ENCODE measurements around the gene RHOBTB3.

Gene RHOBTB3

DNA sequence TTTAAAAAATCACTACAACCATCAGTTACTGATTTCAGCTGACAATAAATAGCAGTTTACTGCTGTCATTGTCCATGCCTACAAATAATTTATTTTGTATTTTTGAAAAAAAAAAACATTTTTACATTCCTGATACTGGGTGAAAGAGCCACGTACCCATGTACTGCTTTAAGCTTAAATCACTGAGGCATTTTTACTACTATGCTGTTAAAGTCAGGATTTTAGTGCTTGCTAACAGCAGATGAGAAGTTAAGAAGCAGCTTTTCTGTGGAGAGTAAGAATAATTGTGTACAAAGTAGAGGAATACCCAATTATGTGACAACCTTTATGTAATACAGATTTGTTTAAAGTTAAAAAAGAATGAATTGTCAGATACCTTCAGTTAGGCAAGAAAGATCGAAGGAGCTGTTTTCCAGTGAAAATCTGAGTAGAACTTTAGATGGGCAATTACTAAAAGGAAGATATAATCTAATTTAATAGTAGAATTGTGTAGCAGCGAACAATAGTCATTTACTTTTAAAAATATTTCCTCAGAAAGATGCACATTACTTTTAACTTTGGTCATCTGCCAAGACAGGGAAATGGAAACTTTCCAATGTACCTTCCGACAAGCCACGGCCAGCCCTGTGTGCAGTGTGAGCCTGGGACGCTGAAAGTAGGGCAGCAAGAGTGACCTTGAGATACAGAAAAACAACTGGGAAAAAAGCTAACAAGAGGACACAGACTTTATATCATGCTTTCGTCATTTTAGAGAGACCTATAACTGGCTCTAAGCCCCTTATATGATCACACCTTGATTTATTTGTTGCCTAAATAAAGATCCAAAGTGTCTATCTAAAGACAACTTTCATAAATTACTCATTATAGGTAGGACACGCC is 39.9 kb downstream of the RHOBTB3 start:
- ATAC-seq (no peak), DNase-seq (no peak)
- Mint-ChIP-seq H3K4me3 (no peak overlapping the region), H3K4me1 (no peaks in the 10 kb centered on the region), H3K9me3 (no peaks in the 10 kb centered on the region), H3K27me3 (peaks cover 8% of the 10 kb centered on the region), H3K27ac (no peak overlapping the region)

GRCh38 chr5:95771892-95772291 is 40.8 kb downstream of the RHOBTB3 start:
- no peak overlapping the region for H3K4me3 Mint-ChIP-seq
- H3K27ac Mint-ChIP-seq: no peak overlapping the region
- DNase-seq: no peak

GRCh38 chr5:95773335-95774059 is 42.4 kb downstream of the RHOBTB3 start:
- H3K9me3 Mint-ChIP-seq: no peaks in the 10 kb centered on the region
- no peak for DNase-seq
- H3K27ac Mint-ChIP-seq: peak overlapping the region in 1 of 2 donors; percentile 49
- no peak for ATAC-seq
- H3K27me3 Mint-ChIP-seq: peaks cover 8% of the 10 kb centered on the region
- no peak overlapping the region for H3K4me3 Mint-ChIP-seq
- H3K4me1 Mint-ChIP-seq: no peaks in the 10 kb centered on the region

More at GRCh38 chr5:95771892-95772291, 40.8 kb downstream of the RHOBTB3 start:
- Mint-ChIP-seq H3K9me3 (no peaks in the 10 kb centered on the region), H3K27me3 (peaks cover 8% of the 10 kb centered on the region), H3K4me1 (no peaks in the 10 kb centered on the region)
- ATAC-seq: no peak

DNA sequence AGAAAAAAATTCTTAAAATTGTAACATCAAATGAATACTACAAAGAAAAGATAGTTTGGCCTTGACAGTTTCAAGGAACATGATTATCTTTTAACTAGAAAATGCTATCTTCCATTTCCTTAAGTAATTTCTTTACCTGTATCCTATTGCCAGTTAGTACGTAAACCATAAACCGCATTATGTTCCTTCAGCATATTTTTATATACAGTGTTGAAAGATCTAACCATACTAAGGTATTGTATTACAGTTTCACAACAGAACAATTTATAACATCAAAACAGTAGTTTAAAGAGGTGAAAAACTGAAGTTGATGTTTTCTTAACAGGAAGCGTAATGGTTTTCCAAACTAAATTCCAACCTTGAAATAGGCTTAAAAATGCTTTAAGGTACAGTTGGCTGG is 46.3 kb downstream of the RHOBTB3 start:
- no peaks in the 10 kb centered on the region for H3K27me3 Mint-ChIP-seq
- DNase-seq (no peak), ATAC-seq (no peak)
- H3K9me3 Mint-ChIP-seq: no peaks in the 10 kb centered on the region
- no peak overlapping the region for H3K4me3 Mint-ChIP-seq
- peaks cover 17% of the 10 kb centered on the region for H3K4me1 Mint-ChIP-seq
- no peak overlapping the region for H3K27ac Mint-ChIP-seq

DNA sequence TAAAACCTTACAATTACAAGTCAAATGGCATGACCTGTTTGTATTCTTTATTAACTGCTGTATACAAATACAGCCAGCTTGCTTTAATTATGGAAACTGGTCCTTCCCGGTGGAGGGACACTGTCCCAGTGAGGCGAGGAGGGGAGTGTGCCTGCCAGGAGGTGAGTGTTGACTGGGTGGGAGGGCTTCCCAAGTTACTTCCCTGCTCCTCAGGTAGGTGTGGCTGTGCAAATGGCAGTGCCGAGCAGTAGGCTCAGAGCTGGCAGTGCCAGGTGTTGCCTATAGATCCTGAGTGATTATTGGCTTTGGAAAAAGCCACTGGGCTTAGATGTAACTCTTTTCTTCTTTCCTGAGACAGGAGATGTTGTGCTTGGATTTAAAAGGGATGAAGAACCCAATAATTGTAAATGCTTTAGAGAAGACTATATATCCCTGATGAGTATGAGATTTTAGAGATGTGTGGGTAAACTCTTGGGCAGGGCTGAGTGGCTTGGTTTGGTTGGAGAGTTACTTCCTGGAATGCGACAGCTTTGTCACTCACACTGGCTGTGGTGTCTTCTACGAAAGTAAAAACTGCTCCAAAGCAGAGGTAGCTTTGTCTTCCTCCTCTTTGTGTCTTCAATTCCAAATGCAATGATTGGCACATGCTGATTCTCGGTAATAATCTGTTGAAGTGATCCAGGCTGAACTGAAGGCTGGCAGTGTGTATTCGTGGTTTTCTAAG is 47.7 kb downstream of the RHOBTB3 start:
- no peak for ATAC-seq
- peaks cover 17% of the 10 kb centered on the region for H3K4me1 Mint-ChIP-seq
- H3K4me3 Mint-ChIP-seq: no peak overlapping the region
- no peaks in the 10 kb centered on the region for H3K27me3 Mint-ChIP-seq
- no peak for DNase-seq
- H3K27ac Mint-ChIP-seq: peak overlapping the region in 1 of 2 donors; percentile 80
- H3K9me3 Mint-ChIP-seq: no peaks in the 10 kb centered on the region

DNA sequence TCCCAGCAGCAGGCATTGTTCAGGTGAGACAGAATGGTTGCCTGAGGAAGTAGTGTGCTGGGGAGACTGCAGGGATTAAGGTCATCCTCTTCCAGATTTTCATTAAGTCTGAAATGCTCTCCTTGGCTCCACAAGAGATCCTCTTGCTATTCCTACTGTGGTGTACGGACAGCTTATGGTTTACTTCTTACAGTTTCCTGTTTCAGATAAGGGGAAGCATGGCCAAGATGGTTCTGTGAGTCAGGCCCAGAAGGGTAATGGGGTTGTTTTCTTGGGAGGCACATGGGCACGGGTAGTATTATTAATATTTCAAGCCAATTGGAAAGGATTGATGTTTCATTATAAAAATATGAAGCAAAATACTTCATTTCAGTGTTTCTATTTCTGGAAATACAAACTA is 48.5 kb downstream of the RHOBTB3 start:
- H3K27ac Mint-ChIP-seq: peak overlapping the region in 1 of 2 donors; percentile 80
- H3K4me1 Mint-ChIP-seq: peaks cover 17% of the 10 kb centered on the region
- H3K4me3 Mint-ChIP-seq: no peak overlapping the region
- no peaks in the 10 kb centered on the region for H3K27me3 Mint-ChIP-seq
- no peaks in the 10 kb centered on the region for H3K9me3 Mint-ChIP-seq
- no peak for DNase-seq
- no peak for ATAC-seq

- ATAC-seq (no peak), DNase-seq (no peak)
- H3K4me1 Mint-ChIP-seq: peaks cover 18% of the 10 kb centered on the region
- no peaks in the 10 kb centered on the region for H3K9me3 Mint-ChIP-seq
- no peaks in the 10 kb centered on the region for H3K27me3 Mint-ChIP-seq
- no peak overlapping the region for H3K27ac Mint-ChIP-seq
- H3K4me3 Mint-ChIP-seq: no peak overlapping the region
These were observed 49.5 kb downstream of the RHOBTB3 start for GRCh38 chr5:95780597-95780996.

DNA sequence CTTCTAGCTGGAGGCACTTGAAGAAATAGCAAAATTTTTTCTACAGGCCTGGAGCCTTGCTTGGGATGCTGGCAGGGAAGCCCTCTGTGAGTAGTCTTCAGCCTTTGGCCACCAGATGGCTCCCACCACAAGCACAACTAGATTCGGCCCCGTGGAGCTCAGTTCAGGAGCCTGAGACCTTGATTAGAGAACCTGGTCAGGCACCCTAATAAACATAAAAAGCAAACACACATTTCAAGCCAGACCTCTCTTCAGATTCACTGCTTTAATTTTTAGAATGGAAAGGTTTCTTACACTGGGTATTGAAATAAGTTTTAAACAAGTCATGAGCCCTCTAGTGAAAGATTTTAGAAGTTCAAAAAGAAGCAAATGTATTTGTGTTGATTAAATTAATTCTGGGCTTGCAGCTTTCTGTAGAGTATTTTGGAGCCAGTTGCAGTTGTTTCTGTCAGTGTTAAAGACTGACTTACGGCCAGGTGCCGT is 50.0 kb downstream of the RHOBTB3 start:
- Mint-ChIP-seq H3K4me3 (peak overlapping the region; percentile 42 to 50), H3K27me3 (no peaks in the 10 kb centered on the region)

DNA sequence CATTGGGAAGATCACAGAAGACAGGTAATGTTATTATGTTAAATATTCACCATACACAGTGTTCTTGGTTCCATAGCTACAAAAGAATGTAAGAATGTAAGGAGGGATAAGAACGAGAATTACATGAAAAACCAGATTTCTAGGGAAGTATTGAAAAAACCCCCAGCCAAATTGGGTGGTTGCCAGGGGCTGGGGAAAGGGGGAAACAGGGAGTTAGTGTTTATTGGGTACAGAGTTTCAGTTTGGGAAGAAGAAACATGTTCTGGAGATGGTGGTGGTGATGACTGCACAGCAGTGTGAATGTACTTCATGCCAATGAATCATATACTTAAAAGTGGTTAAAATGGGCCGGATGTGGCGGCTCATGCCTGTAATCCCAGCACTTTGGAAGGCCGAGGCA is 51.0 kb downstream of the RHOBTB3 start:
- no peak for DNase-seq
- H3K9me3 Mint-ChIP-seq: no peaks in the 10 kb centered on the region
- H3K27me3 Mint-ChIP-seq: no peaks in the 10 kb centered on the region
- no peak overlapping the region for H3K4me3 Mint-ChIP-seq
- H3K27ac Mint-ChIP-seq: no peak overlapping the region
- no peak for ATAC-seq
- peaks cover 24% of the 10 kb centered on the region for H3K4me1 Mint-ChIP-seq

More for the DNA sequence above, 50.0 kb downstream of the RHOBTB3 start:
- ATAC-seq (peak; percentile 97), DNase-seq (peak; percentile 55 to 68)
- Mint-ChIP-seq H3K4me1 (peaks cover 24% of the 10 kb centered on the region), H3K27ac (peak overlapping the region in 1 of 2 donors; percentile 67), H3K9me3 (no peaks in the 10 kb centered on the region)

GRCh38 chr5:95783661-95784060 is 52.5 kb downstream of the RHOBTB3 start:
- Mint-ChIP-seq H3K27me3 (no peaks in the 10 kb centered on the region), H3K27ac (no peak overlapping the region), H3K9me3 (no peaks in the 10 kb centered on the region), H3K4me1 (peaks cover 24% of the 10 kb centered on the region), H3K4me3 (no peak overlapping the region)
- ATAC-seq (no peak), DNase-seq (no peak)

GRCh38 chr5:95784514-95785302 is 53.6 kb downstream of the RHOBTB3 start:
- Mint-ChIP-seq H3K9me3 (no peaks in the 10 kb centered on the region), H3K4me1 (peaks cover 20% of the 10 kb centered on the region), H3K27ac (no peak overlapping the region), H3K4me3 (no peak overlapping the region), H3K27me3 (no peaks in the 10 kb centered on the region)
- ATAC-seq: no peak
- no peak for DNase-seq

DNA sequence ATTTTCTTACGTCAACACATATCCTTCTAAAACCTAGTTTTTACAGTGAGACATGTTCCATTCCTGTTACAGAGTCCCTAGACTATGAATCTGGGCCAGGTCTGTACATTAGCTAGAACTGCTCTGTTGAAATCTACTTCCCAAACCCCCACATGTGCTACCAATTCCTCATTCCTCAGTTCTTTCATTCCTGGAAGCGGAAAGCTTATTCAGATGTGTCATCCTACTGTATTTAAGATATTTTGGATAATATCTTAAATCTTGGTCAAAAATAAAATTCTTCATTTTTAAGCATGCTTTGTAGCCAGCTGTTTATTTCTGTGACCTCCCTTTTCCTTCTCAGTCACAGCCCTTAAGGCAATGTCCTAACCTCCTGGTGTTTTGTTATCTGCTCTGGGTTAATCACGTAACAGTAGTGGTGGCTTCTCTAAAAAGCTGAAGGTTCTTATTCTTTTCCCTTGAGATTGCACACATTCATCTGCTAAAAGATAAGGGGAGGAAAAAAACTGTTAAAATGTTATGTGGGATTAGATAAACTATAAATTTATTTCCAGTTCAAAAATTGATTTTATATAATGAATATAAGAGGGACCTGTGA is 55.8 kb downstream of the RHOBTB3 start:
- DNase-seq: no peak
- ATAC-seq: no peak
- H3K4me3 Mint-ChIP-seq: no peak overlapping the region
- no peaks in the 10 kb centered on the region for H3K27me3 Mint-ChIP-seq
- H3K9me3 Mint-ChIP-seq: no peaks in the 10 kb centered on the region
- H3K27ac Mint-ChIP-seq: no peak overlapping the region
- H3K4me1 Mint-ChIP-seq: peaks cover 12% of the 10 kb centered on the region

DNA sequence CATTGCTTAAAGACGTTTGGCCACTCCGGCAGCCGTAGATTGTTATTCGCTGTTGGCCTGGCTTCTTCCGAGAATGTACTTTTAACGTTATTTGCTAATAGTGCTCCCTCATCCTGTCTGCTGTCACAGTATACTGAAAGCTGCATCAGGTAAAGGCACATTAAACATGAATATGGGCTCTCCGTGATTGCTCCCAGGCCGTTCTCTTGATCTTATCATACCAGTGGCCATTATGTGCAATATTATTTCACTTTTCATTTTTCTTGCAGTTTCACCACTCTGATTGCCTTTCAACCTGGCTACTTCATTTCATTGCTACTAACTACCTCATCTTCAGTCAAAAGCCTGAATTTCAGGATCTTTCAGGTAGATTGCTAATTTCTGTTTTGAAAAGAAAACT is 57.4 kb downstream of the RHOBTB3 start:
- DNase-seq (no peak), ATAC-seq (no peak)
- no peak overlapping the region for H3K27ac Mint-ChIP-seq
- no peak overlapping the region for H3K4me3 Mint-ChIP-seq
- H3K4me1 Mint-ChIP-seq: peaks cover 12% of the 10 kb centered on the region
- H3K9me3 Mint-ChIP-seq: no peaks in the 10 kb centered on the region
- no peaks in the 10 kb centered on the region for H3K27me3 Mint-ChIP-seq

DNA sequence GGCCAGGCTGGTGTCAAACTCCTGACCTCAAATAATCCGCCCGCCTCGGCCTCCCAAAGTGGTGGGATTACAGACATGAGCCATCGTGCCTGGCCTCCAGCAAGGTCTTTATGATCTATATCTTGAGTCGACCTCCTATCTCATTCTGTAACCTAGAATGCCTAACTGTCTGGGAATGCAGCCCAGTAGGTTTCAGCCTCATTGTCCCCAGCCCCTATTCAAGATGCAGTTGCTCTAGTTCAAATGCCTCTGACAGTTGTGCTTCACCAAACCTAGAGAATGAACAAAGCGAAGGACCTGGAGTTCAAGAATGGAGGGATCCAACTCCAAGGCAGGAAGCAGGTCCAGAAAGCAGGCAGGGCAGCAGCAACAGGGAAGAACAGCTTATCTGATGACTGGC is 60.6 kb downstream of the RHOBTB3 start:
- no peak overlapping the region for H3K27ac Mint-ChIP-seq
- H3K4me1 Mint-ChIP-seq: peaks cover 6% of the 10 kb centered on the region
- H3K27me3 Mint-ChIP-seq: no peaks in the 10 kb centered on the region
- no peaks in the 10 kb centered on the region for H3K9me3 Mint-ChIP-seq
- ATAC-seq: no peak
- H3K4me3 Mint-ChIP-seq: no peak overlapping the region
- no peak for DNase-seq
